ENCODE results near the gene BCAS1.

The BCAS1 gene

DNA sequence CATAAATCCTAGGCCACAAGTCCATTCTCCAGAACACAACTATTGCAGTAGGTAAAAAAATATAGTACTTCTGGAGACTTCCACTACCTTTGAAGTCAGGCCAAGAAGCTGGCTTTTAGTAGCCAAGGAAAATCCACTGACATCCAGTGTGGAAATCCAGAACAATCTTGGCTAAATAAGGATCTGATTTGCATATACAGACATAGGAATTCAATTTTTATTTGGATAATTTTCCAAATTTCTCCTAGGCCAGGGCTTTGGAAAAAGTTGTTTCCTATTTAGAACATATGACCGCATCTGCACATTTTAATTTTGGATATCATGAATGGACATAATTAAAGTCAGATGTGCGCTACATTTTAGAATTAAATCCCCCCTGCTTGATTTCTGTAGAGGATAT, 100.2 kb downstream of the BCAS1 start:
- no peak for DNase-seq (ENCODE audit: extremely low read depth in 1 of 2, low read depth in 1 of 2)

DNA sequence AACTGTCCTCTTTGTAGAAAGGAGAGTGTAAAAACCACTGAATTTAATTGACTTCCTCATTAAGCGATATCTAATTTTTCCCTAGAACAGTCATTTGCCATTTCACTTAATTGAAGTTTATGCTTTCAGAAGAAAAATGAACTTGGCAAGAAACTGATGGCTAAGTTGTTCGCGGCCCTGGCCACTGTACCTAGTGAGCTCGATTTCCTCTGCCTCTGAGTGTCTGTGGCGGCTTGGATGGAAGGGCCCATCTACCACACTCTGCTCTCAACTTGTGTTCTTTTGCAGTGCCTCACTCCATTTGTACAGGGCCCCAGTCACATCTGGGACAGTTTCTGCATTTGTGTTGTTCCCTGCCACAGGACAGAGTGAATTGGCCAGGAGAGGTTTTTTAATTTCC, 102.9 kb downstream of the BCAS1 start:
- no peak for DNase-seq (ENCODE audit: extremely low read depth in 1 of 2, low read depth in 1 of 2)

DNA sequence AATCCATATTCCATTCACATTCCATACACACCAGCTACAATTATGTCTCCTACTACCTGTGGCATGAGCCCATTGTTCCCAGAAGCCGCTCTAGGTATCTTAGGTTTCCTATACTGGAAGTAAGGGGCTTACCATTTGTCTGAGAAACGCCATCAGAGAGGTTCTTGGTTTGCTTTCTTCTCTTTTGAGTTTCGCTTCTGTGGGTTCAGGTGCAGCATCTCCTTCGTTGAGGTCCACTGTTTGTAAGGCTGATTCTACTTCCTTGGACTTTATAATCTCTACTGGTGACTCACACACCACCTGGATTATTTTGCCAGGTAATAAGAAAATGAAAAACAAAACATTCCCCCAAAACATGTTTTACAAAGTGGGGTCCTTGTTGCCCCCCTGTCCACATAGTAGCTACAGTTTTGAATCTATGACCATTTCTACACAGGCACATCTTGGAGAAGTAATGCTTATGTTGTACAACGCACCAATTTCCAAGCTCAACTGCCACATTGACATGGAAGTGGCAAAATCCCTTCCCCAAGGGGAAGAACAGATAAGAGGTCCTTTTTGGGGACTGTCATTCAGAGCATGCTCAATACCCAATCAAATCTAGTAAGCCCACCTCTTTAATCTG, 103.5 kb downstream of the BCAS1 start:
- no peak for DNase-seq (ENCODE audit: extremely low read depth in 1 of 2, low read depth in 1 of 2)

DNA sequence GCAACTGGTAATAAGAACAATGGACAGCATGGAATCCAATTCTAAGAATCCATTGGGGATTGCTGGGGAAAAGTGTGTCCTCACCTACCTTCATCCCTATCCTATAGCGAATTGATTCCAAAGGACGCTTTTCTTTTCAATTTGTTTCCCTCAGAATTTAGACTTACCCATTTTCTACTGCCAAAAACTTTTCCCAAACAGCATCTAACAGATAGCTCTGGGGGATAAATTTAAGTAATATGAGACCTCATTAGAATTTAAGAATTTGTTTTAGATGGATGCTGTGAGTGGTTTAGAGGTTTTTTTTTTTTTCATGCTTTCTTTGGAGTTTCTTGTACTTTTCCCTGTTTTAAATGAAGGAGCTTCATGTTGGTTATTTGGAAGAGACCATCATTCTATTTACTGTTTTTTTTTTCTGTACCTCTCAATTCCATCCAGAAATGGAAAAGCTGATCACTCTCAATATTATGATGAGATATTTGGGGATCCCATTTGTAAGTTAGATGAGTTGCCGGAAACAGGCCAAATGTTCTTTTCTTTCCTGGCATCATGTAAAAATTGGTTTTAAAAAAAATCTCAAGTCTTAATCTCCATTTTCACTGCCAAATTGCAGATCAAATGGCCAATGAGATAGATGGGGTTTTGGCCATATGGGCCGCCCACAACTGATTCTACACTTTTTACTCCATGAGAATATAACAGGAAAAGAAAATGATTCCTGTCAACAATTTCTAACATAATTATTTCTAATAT, 105.7 kb downstream of the BCAS1 start:
- no peak for DNase-seq (ENCODE audit: extremely low read depth in 1 of 2, low read depth in 1 of 2)

DNA sequence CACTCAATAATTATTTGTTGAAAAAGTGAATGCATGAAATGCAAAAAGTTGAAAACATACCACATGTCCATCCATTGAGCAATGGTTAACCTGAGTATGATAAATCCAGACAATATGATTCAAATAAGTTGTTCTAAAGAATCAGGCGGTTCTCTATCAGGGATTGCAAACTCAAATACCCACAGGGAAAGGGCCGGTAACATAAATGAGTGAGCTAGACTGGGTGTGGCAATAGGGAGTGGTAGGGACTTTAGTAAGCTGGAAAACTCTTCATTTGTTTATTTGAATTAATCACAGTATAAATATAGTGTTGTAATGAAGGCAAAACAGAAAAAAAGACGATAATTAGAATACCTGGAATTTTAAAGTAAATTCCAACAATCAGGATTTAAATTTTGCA, 106.3 kb downstream of the BCAS1 start:
- no peak for DNase-seq (ENCODE audit: extremely low read depth in 1 of 2, low read depth in 1 of 2)

DNA sequence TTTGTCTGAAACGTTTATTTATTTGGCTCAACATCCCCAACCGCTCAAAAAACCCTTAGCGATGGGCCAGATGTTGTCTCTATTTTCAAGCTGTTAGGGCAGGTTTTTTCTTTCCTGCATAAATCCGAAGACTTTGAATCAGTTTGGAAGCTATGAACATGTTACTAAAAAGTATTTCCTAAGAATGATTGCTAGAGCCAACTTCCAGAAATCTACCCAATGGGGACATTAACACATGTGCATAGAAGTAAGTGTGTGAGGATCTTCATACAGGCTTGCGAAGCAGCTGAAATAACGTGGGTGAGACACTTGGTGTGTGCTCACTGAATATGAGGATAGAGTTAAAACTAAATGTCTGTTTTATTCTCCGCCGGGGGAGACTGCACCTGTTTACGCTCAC, 106.8 kb downstream of the BCAS1 start:
- DNase-seq (ENCODE audit: extremely low read depth in 1 of 2, low read depth in 1 of 2): no peak

DNA sequence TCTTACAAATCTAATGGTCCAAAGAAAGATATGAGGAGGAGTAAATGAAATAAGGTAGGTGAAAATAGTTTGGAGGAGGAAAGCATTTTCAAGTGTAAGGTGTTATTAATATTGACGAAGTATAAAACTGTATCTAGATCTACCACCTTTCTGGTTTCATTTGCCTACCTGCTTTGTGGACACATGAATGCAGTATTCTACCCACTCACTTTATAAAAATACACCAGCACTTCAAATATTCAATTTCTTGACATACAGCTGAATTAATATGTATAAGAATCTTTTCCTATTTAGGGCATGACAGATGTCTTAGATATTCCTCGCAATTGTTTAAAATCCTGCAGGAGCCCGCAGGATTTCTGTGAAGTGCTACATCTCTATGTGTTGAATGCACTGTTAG, 108.0 kb downstream of the BCAS1 start:
- DNase-seq (ENCODE audit: extremely low read depth in 1 of 2, low read depth in 1 of 2): no peak

DNA sequence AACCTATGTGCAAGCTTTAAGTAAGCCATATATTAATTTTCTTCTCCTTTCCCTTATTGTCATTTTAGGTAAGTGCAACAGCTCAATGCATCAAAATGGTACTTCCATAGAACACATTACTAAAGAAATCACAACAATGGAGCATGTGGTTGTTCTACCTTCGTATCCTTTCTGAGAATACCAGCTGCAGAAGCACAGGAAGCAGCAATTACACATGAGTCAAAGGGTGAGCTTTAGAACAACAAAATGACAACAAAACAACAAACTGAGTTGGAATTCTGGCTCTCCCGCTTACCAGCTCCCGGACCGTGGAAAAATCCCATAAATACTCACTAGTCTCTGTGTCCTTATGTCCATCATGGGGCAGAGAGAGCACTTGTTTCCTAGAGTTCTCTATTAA, 108.9 kb downstream of the BCAS1 start:
- DNase-seq (ENCODE audit: extremely low read depth in 1 of 2, low read depth in 1 of 2): no peak

DNA sequence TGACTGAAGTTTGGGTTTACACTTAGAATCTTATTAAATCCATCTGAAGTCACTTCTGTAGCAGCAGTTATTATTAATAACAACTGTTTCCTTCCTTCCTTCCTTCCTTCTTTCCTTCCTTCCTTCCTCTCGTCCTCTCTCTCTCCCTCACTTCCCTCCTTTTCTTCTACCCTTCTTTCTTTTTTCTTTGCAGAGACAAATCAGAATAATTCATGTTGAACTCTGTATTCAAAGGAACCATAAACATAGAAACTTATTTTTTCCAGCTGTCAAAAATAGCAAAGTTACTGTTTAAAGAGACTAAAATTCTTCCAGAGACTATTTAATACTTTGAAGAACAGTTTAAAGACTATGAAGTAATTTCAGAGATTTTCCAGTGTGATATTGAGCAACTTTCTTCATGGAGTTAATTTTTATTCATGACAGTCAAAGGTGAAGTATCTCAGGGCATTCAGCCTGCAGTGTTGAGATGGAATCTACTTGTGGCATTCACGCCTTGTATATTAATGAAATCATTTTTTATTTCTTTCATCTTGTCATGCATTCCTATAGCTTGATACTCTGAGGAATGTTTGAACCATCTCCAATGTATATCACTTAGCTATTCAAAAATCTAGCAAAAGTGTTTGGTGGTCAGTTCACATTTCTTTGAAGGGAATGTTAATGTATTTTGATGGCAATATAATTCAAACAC, 109.7 kb downstream of the BCAS1 start:
- DNase-seq (ENCODE audit: extremely low read depth in 1 of 2, low read depth in 1 of 2): no peak

DNA sequence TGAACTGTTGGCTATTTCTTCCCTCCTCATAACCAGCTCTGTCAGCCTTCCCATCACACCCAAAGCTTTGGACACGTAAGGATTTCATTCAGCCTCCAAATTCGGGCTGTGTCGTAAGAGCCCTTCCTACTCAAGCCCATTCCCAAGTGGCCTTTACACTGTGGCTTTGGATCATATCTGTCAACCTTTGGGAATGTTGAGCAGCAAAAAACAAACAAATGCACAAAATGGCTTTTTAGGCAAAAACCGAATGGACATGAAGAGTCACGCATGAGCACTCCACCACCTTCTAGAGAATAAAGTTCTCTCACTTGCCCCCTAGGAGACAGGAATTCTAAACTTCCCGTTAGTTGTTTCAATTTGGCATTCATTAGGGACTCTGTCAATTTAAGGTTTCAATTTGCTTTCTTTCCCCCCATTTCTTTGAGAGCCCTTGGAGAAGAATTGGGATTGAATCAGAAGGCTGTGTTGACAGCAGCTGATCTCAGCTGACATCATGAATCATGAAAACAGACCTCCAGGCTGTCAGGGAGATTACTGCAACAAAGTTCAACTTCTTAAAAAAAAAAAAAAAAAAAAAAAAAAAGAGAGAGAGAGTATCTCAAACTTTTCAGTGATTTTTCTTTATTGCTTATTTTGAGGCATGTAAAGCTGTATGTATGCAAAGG, 110.3 kb downstream of the BCAS1 start:
- no peak for DNase-seq (ENCODE audit: extremely low read depth in 1 of 2, low read depth in 1 of 2)

DNA sequence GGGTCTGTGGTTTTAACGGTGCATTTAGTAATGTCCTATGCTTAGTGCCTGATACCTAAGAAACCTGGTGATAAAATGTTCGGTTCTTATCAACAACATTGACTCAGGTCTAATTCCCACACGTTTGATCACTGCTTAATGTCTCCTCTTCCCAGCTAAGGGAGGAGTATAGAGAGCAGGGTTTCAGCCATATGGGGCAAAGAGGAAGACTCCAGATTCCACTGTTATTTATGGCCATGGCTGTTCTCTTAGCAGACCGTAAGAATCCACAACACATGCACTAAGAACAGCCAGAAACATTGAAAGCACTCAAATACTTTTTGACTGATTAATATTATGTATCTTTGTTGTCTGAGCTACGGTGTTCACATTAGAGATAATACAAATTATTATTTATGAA, 112.1 kb downstream of the BCAS1 start:
- no peak for DNase-seq (ENCODE audit: extremely low read depth in 1 of 2, low read depth in 1 of 2)

DNA sequence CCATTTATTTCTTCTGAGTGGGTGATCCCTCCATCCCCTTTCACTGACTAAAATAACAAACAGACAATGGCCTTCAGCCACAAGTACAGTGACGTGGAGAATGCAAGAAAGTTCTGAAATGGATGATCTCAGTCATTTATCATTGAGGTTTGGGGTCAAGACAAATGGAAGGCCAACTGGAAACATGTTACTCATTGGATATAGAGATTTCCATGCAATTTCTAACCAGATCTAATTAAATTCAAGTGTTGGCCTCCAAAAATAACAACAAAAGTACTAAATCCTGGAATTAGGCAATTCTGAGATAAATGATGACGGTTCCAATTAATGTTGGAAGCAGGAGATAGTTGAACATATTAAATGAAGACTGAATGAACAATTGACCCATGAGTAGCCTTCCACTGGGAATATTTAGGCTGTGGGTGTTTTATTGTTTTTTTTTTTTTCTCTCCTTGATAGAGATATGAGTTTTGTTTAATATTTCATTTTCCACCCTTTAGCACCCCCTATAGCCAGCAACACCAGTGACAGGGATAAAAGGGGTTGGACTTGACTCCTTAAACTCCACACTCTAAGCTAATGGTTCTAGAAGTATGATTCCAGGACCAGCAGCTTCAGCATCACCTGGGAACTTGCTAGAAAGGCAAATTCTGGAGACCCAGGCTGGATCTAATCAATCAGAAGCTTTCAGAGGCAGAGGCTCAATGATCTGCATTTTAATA, 112.8 kb downstream of the BCAS1 start:
- DNase-seq (ENCODE audit: extremely low read depth in 1 of 2, low read depth in 1 of 2): no peak

DNA sequence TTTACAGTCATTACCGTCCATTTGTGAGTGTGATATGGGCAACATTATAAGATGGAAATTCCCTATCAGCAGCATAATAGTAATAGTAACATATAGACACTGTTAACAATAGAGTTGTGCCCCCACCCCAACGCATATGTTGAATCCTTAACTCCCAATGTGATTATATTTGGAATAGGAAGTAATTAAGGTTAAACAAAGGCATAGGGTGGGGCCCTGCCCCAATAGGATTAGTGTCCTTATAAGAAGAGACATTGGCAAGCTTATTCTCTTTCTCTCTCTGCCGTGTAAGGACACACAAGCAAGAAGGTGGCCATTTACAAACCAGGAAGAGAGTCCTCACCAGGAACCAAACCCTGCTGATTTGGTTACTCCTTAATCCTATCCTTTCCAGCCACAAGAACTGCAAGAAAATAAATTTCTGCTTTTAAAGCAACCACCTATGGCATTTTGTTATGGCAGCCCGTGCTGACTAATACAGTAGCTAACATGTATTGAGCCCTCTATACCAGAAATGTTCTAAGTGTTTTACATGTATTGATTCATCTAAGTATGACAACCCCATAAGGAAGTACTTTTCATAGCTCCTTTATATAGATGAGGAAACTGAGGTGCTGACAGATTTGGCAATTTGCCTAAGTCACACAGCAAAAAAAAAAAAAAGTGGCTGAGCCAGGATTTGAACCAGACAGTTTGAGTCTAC, 114.2 kb downstream of the BCAS1 start:
- no peak for DNase-seq (ENCODE audit: extremely low read depth in 1 of 2, low read depth in 1 of 2)

DNA sequence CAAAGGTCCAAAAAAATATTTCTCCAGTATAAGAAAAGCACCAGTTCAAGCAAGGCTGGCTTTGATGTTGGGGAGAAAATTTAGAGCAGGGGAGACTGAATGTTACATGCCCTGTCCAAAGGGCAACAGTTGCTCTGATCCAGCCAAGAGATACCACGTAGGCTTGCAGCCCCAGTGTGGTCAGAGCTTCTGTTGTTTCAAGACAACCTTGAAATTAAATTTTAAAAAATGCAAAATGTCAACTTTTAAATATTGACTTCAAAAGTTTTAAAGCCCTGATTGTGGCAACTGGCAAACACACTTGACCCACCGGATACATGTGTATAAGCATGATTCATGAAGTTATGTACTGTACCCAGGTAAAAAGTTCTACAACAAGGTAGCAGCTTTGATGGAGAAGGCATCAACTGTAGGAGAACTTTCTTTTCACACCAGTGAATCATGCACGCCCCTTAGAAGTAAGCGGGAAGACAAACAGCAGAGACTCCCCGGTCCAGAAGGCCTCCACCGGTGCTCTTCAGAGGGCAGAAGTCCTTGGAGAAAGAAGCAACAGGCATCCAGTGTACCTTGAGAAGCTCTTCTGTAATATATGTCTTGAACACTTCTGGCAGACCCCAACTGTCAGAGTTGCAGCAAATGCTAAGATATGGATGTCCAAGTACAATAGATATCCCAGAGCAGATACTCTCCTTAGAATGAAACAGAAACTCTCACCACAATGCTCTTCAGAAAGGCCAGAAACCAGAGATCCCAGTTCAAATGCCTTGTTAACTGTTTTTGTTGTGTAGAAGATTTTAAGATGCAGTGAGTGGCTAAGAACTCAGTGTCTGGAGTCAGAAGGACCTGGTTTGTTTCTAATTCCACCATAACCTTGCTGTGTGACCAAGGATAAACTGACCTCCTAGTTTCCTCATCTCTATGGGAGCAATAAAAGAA, 115.4 kb downstream of the BCAS1 start:
- DNase-seq (ENCODE audit: extremely low read depth in 1 of 2, low read depth in 1 of 2): no peak

DNA sequence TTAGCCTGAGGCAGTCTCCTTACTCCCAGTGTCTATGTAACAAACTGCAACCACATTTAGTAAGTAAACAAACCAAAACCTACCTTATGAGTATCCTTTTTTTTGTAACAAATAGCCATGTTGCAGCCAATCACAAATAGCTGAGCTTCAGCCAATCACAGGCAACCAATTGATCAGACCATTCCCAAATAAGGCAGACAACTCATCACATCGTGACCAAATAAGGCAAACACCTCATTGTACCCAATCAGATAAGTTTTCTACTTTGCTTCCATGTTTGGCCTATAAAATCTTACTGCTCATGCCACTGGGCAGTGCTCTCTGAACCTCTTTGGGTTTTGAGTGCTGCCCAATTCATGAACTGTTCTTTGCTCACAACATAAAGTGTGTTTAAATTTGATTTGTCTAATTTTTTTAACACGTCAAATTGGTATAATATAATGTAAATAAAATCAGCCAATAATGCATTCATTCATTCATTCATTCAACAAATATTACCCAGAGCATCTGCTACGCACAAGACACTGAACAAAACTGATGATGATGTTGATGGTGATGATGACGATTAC, 117.8 kb downstream of the BCAS1 start:
- DNase-seq (ENCODE audit: extremely low read depth in 1 of 2, low read depth in 1 of 2): no peak

DNA sequence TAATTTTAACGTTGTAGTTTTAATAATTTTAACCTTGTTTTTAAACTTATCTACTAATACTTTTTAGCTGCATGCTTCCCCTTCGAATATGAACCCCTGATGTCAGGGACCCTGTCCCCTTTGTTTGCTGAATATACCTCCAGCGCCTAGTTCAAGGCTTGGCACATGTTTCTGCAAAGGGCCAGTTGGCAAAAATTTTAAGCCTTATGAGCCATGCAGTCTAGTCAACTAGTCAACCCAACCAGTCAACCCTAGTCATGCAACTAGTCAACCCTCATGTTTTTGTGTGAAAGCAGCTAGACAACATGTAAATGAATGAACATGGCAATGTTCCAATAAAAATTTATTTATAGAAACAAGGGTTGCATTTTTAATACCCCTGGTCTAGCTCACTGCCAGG, 119.8 kb downstream of the BCAS1 start:
- no peak for DNase-seq (ENCODE audit: extremely low read depth in 1 of 2, low read depth in 1 of 2)

DNA sequence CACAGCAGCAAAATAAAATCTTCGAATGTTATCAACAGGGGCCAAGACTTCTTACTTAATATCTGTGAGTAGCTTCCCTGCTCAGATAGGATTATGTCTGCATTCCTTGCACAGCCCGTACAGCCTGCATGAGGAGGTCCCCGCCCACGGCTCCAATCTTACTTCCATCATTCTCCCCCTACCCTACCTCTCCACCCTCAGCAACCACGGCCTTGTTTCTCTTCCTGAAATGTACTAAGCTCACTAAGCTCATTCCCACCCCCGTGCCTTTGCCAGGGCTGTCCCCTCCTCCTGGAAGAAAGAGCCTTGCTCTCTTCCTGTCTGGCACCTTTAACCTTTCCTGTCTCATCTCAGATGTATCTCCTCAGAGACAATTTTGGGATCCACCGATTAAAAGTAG, 120.4 kb downstream of the BCAS1 start:
- DNase-seq (ENCODE audit: extremely low read depth in 1 of 2, low read depth in 1 of 2): no peak

DNA sequence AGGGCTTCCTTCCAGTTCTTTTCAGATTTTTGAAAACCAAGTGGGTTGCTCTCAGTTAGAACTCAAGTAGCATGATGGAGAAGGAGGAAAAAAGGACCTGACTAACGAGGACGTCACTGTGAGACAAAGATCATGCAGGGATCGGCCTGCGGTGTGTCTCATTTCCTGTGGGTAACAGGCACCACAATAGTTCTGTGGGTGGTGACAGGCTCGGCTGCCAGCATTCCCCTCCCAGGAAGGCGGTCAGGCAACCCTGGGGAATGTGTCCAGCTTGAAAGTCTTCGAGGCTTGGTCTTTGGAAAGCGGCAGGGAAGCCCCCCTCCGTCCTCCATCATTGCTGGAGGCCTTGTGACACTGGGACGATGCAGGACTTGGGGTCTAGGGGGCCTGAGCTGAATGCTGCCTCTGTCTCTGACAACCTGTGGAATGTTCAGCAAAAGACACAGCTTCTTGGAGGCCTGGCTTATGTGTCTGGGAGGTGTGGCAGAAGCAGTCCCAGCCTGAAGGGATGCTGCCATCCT, 121.0 kb downstream of the BCAS1 start:
- peak; percentile 53 to 56 for DNase-seq (ENCODE audit: extremely low read depth in 1 of 2, low read depth in 1 of 2)

All from activated CD8-positive, alpha-beta memory T cell treated with anti-CD3 and anti-CD28 coated beads for 1 hour (primary cell).